IPS-20b (cell line): ENCODE measurements around the gene PTPRM.

Experiments used
- H3K27ac ChIP-seq: one replicate; pipeline ENCODE4 v1.5.1; 2013; ENCODE audit warnings: low read length
- H3K27me3 ChIP-seq: 2 replicates; pipeline ENCODE4 v1.6.1; 2013; ENCODE audit warnings: mild to moderate bottlenecking, low read length, inconsistent platforms; ENCODE audit not compliant: insufficient read depth
- H3K36me3 ChIP-seq: 2 replicates; pipeline ENCODE4 v1.6.1; 2013; ENCODE audit warnings: low read depth, mild to moderate bottlenecking, inconsistent platforms, low read length, moderate library complexity; ENCODE audit not compliant: insufficient read depth
- H3K4me1 ChIP-seq: 2 replicates; pipeline ENCODE4 v1.6.1; 2013; ENCODE audit warnings: mild to moderate bottlenecking, control low read depth, inconsistent platforms, low read length, moderate library complexity; ENCODE audit not compliant: insufficient read depth
- H3K4me3 ChIP-seq: 2 replicates; pipeline ENCODE4 v1.5.1; 2013; ENCODE audit warnings: mild to moderate bottlenecking, low read length, inconsistent platforms
- H3K9ac ChIP-seq: 2 replicates; pipeline ENCODE4 v1.6.1; 2013; ENCODE audit warnings: low read depth, mild to moderate bottlenecking, inconsistent platforms, low read length, moderate library complexity
- H3K9me3 ChIP-seq: 2 replicates; pipeline ENCODE4 v1.6.1; 2013; ENCODE audit warnings: mild to moderate bottlenecking, low read depth, low read length, inconsistent platforms; ENCODE audit not compliant: insufficient read depth

PTPRM gene

GRCh38 chr18:7662866-7663265 is 95.8 kb downstream of the PTPRM start:
- Histone ChIP-seq H3K27ac (no peak overlapping the region), H3K9me3 (no peaks in the 10 kb centered on the region), H3K9ac (no peak overlapping the region), H3K4me1 (peaks cover 11% of the 10 kb centered on the region; the same call in 1 of the 2 replicates), H3K36me3 (no peaks in the 10 kb centered on the region), H3K27me3 (no peaks in the 10 kb centered on the region), H3K4me3 (no peak overlapping the region)

GRCh38 chr18:7663366-7664312 is 96.5 kb downstream of the PTPRM start:
- Histone ChIP-seq H3K4me3 (no peak overlapping the region), H3K9me3 (no peaks in the 10 kb centered on the region), H3K4me1 (peaks cover 10% of the 10 kb centered on the region; the same call in 1 of the 2 replicates), H3K27ac (no peak overlapping the region), H3K9ac (no peak overlapping the region), H3K36me3 (no peaks in the 10 kb centered on the region), H3K27me3 (no peaks in the 10 kb centered on the region)

GRCh38 chr18:7666195-7666776 is 99.2 kb downstream of the PTPRM start:
- no peaks in the 10 kb centered on the region for H3K36me3 ChIP-seq
- no peaks in the 10 kb centered on the region for H3K9me3 ChIP-seq
- no peak overlapping the region for H3K4me3 ChIP-seq
- H3K27me3 ChIP-seq = no peaks in the 10 kb centered on the region
- H3K27ac ChIP-seq = no peak overlapping the region
- H3K9ac ChIP-seq = no peak overlapping the region
- peaks cover 10% of the 10 kb centered on the region; the same call in 1 of the 2 replicates for H3K4me1 ChIP-seq

- Histone ChIP-seq H3K4me1 (peaks cover 10% of the 10 kb centered on the region; the same call in 1 of the 2 replicates), H3K4me3 (no peak overlapping the region), H3K9ac (no peak overlapping the region), H3K9me3 (no peaks in the 10 kb centered on the region), H3K27me3 (no peaks in the 10 kb centered on the region), H3K27ac (no peak overlapping the region), H3K36me3 (no peaks in the 10 kb centered on the region)
Observed at GRCh38 chr18:7668392-7668791, 101.3 kb downstream of the PTPRM start.

GRCh38 chr18:7669361-7669760 is 102.2 kb downstream of the PTPRM start:
- H3K9ac ChIP-seq = no peak overlapping the region
- no peaks in the 10 kb centered on the region for H3K27me3 ChIP-seq
- H3K4me1 ChIP-seq = peaks cover 10% of the 10 kb centered on the region; the same call in 1 of the 2 replicates
- no peaks in the 10 kb centered on the region for H3K36me3 ChIP-seq
- no peaks in the 10 kb centered on the region for H3K9me3 ChIP-seq
- no peak overlapping the region for H3K27ac ChIP-seq
- H3K4me3 ChIP-seq = no peak overlapping the region

- H3K4me1 ChIP-seq = peaks cover 7% of the 10 kb centered on the region; the same call in 1 of the 2 replicates
- H3K27me3 ChIP-seq = no peaks in the 10 kb centered on the region
- no peaks in the 10 kb centered on the region for H3K36me3 ChIP-seq
- no peaks in the 10 kb centered on the region for H3K9me3 ChIP-seq
- H3K9ac ChIP-seq = no peak overlapping the region
- H3K27ac ChIP-seq = no peak overlapping the region
- no peak overlapping the region for H3K4me3 ChIP-seq
Observed at GRCh38 chr18:7671105-7671504, 104.0 kb downstream of the PTPRM start.

GRCh38 chr18:7676253-7676873 is 109.2 kb downstream of the PTPRM start:
- no peak overlapping the region for H3K9ac ChIP-seq
- no peaks in the 10 kb centered on the region for H3K36me3 ChIP-seq
- no peaks in the 10 kb centered on the region for H3K9me3 ChIP-seq
- H3K27ac ChIP-seq = no peak overlapping the region
- no peaks in the 10 kb centered on the region for H3K27me3 ChIP-seq
- H3K4me1 ChIP-seq = no peaks in the 10 kb centered on the region
- H3K4me3 ChIP-seq = no peak overlapping the region

GRCh38 chr18:7677001-7677400 is 109.9 kb downstream of the PTPRM start:
- H3K27ac ChIP-seq = no peak overlapping the region
- H3K4me1 ChIP-seq = no peaks in the 10 kb centered on the region
- no peak overlapping the region for H3K4me3 ChIP-seq
- no peaks in the 10 kb centered on the region for H3K9me3 ChIP-seq
- H3K27me3 ChIP-seq = no peaks in the 10 kb centered on the region
- H3K36me3 ChIP-seq = no peaks in the 10 kb centered on the region
- H3K9ac ChIP-seq = no peak overlapping the region

GRCh38 chr18:7677424-7677823 is 110.3 kb downstream of the PTPRM start:
- Histone ChIP-seq H3K4me3 (no peak overlapping the region), H3K4me1 (no peaks in the 10 kb centered on the region), H3K9ac (no peak overlapping the region), H3K27me3 (no peaks in the 10 kb centered on the region), H3K36me3 (no peaks in the 10 kb centered on the region), H3K27ac (no peak overlapping the region), H3K9me3 (no peaks in the 10 kb centered on the region)

- H3K27me3 ChIP-seq = no peaks in the 10 kb centered on the region
- H3K4me3 ChIP-seq = no peak overlapping the region
- no peak overlapping the region for H3K27ac ChIP-seq
- H3K36me3 ChIP-seq = no peaks in the 10 kb centered on the region
- H3K4me1 ChIP-seq = peaks cover 2% of the 10 kb centered on the region; the same call in 1 of the 2 replicates
- H3K9me3 ChIP-seq = no peaks in the 10 kb centered on the region
- no peak overlapping the region for H3K9ac ChIP-seq
Observed at GRCh38 chr18:7678389-7678788, 111.3 kb downstream of the PTPRM start.

GRCh38 chr18:7678801-7679200 is 111.7 kb downstream of the PTPRM start:
- no peak overlapping the region for H3K4me3 ChIP-seq
- H3K27ac ChIP-seq = no peak overlapping the region
- H3K27me3 ChIP-seq = no peaks in the 10 kb centered on the region
- H3K4me1 ChIP-seq = peaks cover 5% of the 10 kb centered on the region; the same call in 1 of the 2 replicates
- H3K9ac ChIP-seq = no peak overlapping the region
- no peaks in the 10 kb centered on the region for H3K36me3 ChIP-seq
- H3K9me3 ChIP-seq = no peaks in the 10 kb centered on the region
